CD4-positive, CD25-positive, alpha-beta regulatory T cell (primary cell): ENCODE measurements around the gene SYT9. TPM values are rescaled to one million over a fixed set of nuclear protein-coding genes. Genes with fewer than 3 reads are reported as not detected.

Source experiments
- ATAC-seq, 2 donors: fragments of 150-1000 bp; cut with Tn5 transposase; one replicate each; pipeline ENCODE4 v1.10.0; 2021; ENCODE audit warnings: low read depth in 2 of 2, moderate number of reproducible peaks in 2 of 2, moderate library complexity in 1 of 2
- DNase-seq, 3 donors: peaks; one replicate each; pipeline versions ENCODE4 v3.0.0 to v3.0.0-alpha.2; 2012 to 2022; ENCODE audit warnings: mixed read lengths in 1 of 3
- H3K27ac ChIP-seq: one replicate; pipeline ENCODE4 v1.7.0; 2013; ENCODE audit warnings: mild to moderate bottlenecking, low read length; ENCODE audit not compliant: insufficient read depth, poor library complexity, severe bottlenecking
- H3K27me3 ChIP-seq: one replicate; pipeline ENCODE4 v1.7.0; 2013; ENCODE audit warnings: low read length; ENCODE audit not compliant: control insufficient read depth, insufficient read depth
- H3K36me3 ChIP-seq: one replicate; pipeline ENCODE4 v1.7.0; 2013; ENCODE audit warnings: mild to moderate bottlenecking, low read length, moderate library complexity; ENCODE audit not compliant: control insufficient read depth, insufficient read depth
- H3K4me1 ChIP-seq: 2 replicates; pipeline ENCODE4 v1.7.0; 2013; ENCODE audit warnings: mild to moderate bottlenecking, low read length; ENCODE audit not compliant: insufficient read depth, control insufficient read depth, poor library complexity, severe bottlenecking
- H3K4me3 ChIP-seq: one replicate; pipeline ENCODE4 v1.7.0; 2013; ENCODE audit warnings: low read depth, mild to moderate bottlenecking, low read length, moderate library complexity
- H3K9me3 ChIP-seq, 2 experiments: 1 replicate in 1 of 2; 2 replicates in 1 of 2; pipeline ENCODE4 v1.7.0; 2013; ENCODE audit warnings: low read length in 2 of 2, mild to moderate bottlenecking in 1 of 2, moderate library complexity in 1 of 2; ENCODE audit not compliant: control insufficient read depth in 2 of 2
- H3K27ac Mint-ChIP-seq, 3 donors: one replicate each; pipeline ENCODE4 v1.8.0; 2020 to 2022; ENCODE audit warnings: mild to moderate bottlenecking in 3 of 3, mixed read lengths in 3 of 3, moderate library complexity in 2 of 3
- H3K27me3 Mint-ChIP-seq: one replicate; pipeline ENCODE4 v1.8.0; 2022; ENCODE audit warnings: mild to moderate bottlenecking, mixed read lengths
- H3K36me3 Mint-ChIP-seq: one replicate; pipeline ENCODE4 v1.8.0; 2020; ENCODE audit warnings: mixed read lengths
- H3K4me1 Mint-ChIP-seq, 4 donors: one replicate each; pipeline ENCODE4 v1.8.0; 2020 to 2022; ENCODE audit warnings: mixed read lengths in 4 of 4, mild to moderate bottlenecking in 1 of 4
- H3K4me3 Mint-ChIP-seq, 4 donors: one replicate each; pipeline ENCODE4 v1.8.0; 2020 to 2022; ENCODE audit warnings: mild to moderate bottlenecking in 4 of 4, mixed read lengths in 4 of 4, moderate library complexity in 3 of 4
- H3K9me3 Mint-ChIP-seq, 7 donors: one replicate each; pipeline ENCODE4 v1.8.0; 2020 to 2022; ENCODE audit warnings: mixed read lengths in 7 of 7, mild to moderate bottlenecking in 3 of 7, moderate library complexity in 2 of 7
- polyA plus RNA-seq, 4 donors: library from polyadenylated mRNA; unstranded; fragments of 300-500 nt; fragmentation: Illumina TruSeq; gene quantifications; one replicate each; pipeline ENCODE4 v1.2.3, GENCODE V29; 2021
- total RNA-seq: library from RNA; stranded (reverse); gene quantifications from one replicate; pipeline ENCODE4 v1.2.3, GENCODE V29; 2022

Gene SYT9
- total and polyA plus RNA-seq, 5 donors from 2014 or later, result 0.10 TPM; not detected in 4

DNA sequence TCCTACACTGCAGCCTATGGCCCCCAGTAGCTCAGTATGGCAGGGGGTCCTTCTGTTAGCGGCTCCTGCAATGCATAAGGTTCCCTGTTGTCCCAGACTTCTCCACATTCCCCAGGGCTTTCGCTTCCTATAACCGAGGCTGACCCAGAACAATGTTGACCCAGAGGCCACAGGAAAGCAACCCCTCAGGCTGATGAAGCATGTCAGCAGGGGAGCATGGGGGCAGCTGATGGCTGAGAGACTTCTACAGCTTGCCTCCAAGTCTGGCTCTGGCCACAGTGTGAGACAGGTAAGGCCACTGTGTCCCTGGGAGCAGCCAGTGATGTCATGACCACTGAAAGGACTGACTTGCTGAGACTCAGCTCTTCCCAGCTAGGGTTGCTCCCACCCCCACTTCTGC is 249.5 kb downstream of the SYT9 start:
- no peaks in the 10 kb centered on the region for H3K27me3 ChIP-seq
- H3K4me3 Mint-ChIP-seq, result no peak overlapping the region
- H3K9me3 Mint-ChIP-seq, result no peaks in the 10 kb centered on the region
- no peak overlapping the region for H3K27ac Mint-ChIP-seq
- H3K9me3 ChIP-seq, result no peaks in the 10 kb centered on the region
- H3K4me3 ChIP-seq, result no peak overlapping the region
- ATAC-seq (no peak), DNase-seq (no peak)
- H3K4me1 ChIP-seq, result no peaks in the 10 kb centered on the region
- no peaks in the 10 kb centered on the region for H3K36me3 Mint-ChIP-seq
- H3K27ac ChIP-seq, result no peak overlapping the region
- peaks cover 0 to 5% (median 0%) of the 10 kb centered on the region in 4 donors for H3K4me1 Mint-ChIP-seq
- H3K36me3 ChIP-seq, result no peaks in the 10 kb centered on the region
- no peaks in the 10 kb centered on the region for H3K27me3 Mint-ChIP-seq

DNA sequence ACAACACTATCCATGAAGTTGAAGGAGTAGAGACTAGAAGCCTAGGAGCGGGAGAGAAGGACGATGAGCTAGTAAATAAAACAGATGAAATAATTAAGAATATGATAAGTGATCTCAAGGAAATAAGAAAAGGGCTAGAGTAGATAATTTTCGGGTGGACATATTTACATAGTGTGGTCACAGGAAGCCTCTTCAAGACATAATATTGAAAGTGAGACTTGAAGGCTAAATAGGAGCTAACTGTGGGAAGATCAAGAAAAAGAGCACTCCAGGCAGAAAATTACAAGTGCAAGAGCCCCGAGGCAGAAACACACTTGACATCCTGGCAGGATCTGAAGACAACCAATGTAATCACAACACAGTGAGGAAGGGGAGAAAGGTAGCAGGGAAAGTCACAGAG is 250.2 kb downstream of the SYT9 start:
- Histone ChIP-seq H3K36me3 (no peaks in the 10 kb centered on the region), H3K4me3 (no peak overlapping the region), H3K27ac (no peak overlapping the region), H3K9me3 (no peaks in the 10 kb centered on the region), H3K27me3 (no peaks in the 10 kb centered on the region), H3K4me1 (no peaks in the 10 kb centered on the region)
- H3K4me1 Mint-ChIP-seq, result peaks cover 0 to 2% (median 0%) of the 10 kb centered on the region in 4 donors
- no peak overlapping the region for H3K4me3 Mint-ChIP-seq
- DNase-seq (no peak), ATAC-seq (no peak)
- no peaks in the 10 kb centered on the region for H3K9me3 Mint-ChIP-seq
- no peaks in the 10 kb centered on the region for H3K36me3 Mint-ChIP-seq
- no peak overlapping the region for H3K27ac Mint-ChIP-seq
- H3K27me3 Mint-ChIP-seq, result no peaks in the 10 kb centered on the region

GRCh38 chr11:7506243-7506642 is 254.5 kb downstream of the SYT9 start:
- no peak overlapping the region for H3K4me3 Mint-ChIP-seq
- no peaks in the 10 kb centered on the region for H3K4me1 ChIP-seq

GRCh38 chr11:7508087-7508486 is 256.4 kb downstream of the SYT9 start:
- Histone ChIP-seq H3K4me1 (peaks cover 5% of the 10 kb centered on the region), H3K36me3 (no peaks in the 10 kb centered on the region), H3K27me3 (no peaks in the 10 kb centered on the region), H3K9me3 (no peaks in the 10 kb centered on the region), H3K27ac (no peak overlapping the region), H3K4me3 (no peak overlapping the region)
- no peak overlapping the region for H3K4me3 Mint-ChIP-seq
- ATAC-seq, result no peak
- H3K36me3 Mint-ChIP-seq, result no peaks in the 10 kb centered on the region
- no peak overlapping the region for H3K27ac Mint-ChIP-seq
- DNase-seq, result no peak
- peaks cover 7% of the 10 kb centered on the region for H3K27me3 Mint-ChIP-seq
- H3K4me1 Mint-ChIP-seq, result peaks cover 0 to 12% (median 4%) of the 10 kb centered on the region in 4 donors
- H3K9me3 Mint-ChIP-seq, result no peaks in the 10 kb centered on the region

More at GRCh38 chr11:7506243-7506642, 254.5 kb downstream of the SYT9 start:
- no peaks in the 10 kb centered on the region for H3K36me3 ChIP-seq
- no peaks in the 10 kb centered on the region for H3K27me3 ChIP-seq
- no peak overlapping the region for H3K4me3 ChIP-seq
- Mint-ChIP-seq H3K27ac (no peak overlapping the region), H3K4me1 (peaks cover 0 to under 1% (median 0%) of the 10 kb centered on the region in 4 donors), H3K36me3 (no peaks in the 10 kb centered on the region), H3K27me3 (peaks cover 4% of the 10 kb centered on the region), H3K9me3 (no peaks in the 10 kb centered on the region)
- DNase-seq, result no peak
- H3K27ac ChIP-seq, result no peak overlapping the region
- H3K9me3 ChIP-seq, result no peaks in the 10 kb centered on the region
- no peak for ATAC-seq

- H3K27ac ChIP-seq, result no peak overlapping the region
- ATAC-seq (no peak), DNase-seq (no peak)
- Mint-ChIP-seq H3K27me3 (peaks cover 15% of the 10 kb centered on the region), H3K27ac (no peak overlapping the region), H3K9me3 (no peaks in the 10 kb centered on the region), H3K4me3 (peak overlapping the region in 1 of 4 donors; percentile 23), H3K36me3 (no peaks in the 10 kb centered on the region), H3K4me1 (peaks cover 6 to 21% (median 11%) of the 10 kb centered on the region in 4 donors)
- H3K4me1 ChIP-seq, result peaks cover 18% of the 10 kb centered on the region
- no peaks in the 10 kb centered on the region for H3K36me3 ChIP-seq
- H3K27me3 ChIP-seq, result peaks cover 3% of the 10 kb centered on the region
- no peak overlapping the region for H3K4me3 ChIP-seq
- H3K9me3 ChIP-seq, result no peaks in the 10 kb centered on the region
These were observed 258.3 kb downstream of the SYT9 start for GRCh38 chr11:7509966-7510365.

DNA sequence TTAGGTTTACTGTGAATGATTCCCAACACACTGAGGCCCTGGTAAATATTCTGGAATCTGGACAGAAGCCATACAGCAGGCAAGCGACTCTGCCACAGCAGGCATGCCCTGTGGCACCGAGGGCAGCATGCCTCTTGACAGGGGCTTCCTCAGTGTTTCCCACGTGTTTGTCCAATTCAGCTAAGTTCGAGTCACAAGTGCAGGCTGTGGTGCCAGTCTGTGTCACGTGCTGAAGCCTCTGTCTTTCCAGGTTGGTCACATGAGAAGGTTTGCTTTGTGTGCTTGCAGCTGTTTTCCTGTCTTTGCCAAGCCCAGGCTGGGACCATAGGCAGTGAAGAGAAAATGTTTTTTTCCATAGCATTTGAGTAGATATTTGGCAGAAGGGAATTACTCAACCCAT is 259.7 kb downstream of the SYT9 start:
- peaks cover 8% of the 10 kb centered on the region for H3K27me3 ChIP-seq
- peaks cover 11 to 34% (median 16%) of the 10 kb centered on the region in 4 donors for H3K4me1 Mint-ChIP-seq
- no peaks in the 10 kb centered on the region for H3K36me3 Mint-ChIP-seq
- H3K36me3 ChIP-seq, result no peaks in the 10 kb centered on the region
- peaks cover 0 to 2% (median 0%) of the 10 kb centered on the region in 7 donors for H3K9me3 Mint-ChIP-seq
- H3K27ac Mint-ChIP-seq, result no peak overlapping the region
- no peak for DNase-seq
- no peak overlapping the region for H3K27ac ChIP-seq
- no peak for ATAC-seq
- H3K9me3 ChIP-seq, result no peaks in the 10 kb centered on the region
- no peak overlapping the region for H3K4me3 ChIP-seq
- H3K4me1 ChIP-seq, result peaks cover 18% of the 10 kb centered on the region
- H3K27me3 Mint-ChIP-seq, result peaks cover 29% of the 10 kb centered on the region
- peak overlapping the region in 3 of 4 donors; percentile 13 to 96 (median 22) for H3K4me3 Mint-ChIP-seq

DNA sequence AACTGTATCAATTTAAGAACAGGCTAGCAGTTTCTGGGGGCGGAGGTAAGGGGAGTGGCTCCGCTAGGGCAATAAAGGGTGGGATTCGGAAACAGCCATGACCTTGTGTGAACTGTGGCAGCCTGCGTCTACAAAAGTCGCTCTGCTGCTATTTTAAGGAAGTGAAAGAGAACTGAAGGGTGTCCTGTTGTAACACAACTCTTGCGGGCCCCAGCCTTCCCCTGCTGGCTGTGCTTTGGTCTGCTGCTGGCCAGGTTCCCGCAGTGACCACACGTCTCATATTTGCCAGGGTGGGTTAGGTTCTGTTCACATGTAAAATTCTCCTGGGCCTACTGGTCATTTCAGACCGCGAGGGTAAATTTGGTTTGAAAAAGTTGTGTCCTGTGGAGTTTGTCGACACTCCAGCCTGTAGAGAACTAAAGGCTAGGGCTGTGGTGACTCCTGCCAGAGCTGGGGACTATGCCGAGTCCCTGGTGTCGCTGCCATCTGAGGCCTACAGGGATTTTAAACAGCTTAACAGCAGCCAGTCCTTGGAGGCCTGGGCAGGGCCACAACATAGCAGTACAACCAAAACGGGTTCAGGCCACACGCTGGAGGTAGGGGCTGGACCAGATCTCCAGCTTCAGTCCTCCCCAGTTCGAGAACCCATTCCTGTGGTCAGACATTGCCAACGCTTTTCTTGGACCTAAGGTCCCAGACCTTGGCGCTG is 261.0 kb downstream of the SYT9 start:
- H3K27ac Mint-ChIP-seq, result peak overlapping the region; percentile 88 to 96 (median 93)
- peaks cover 18% of the 10 kb centered on the region for H3K4me1 ChIP-seq

More for the DNA sequence above, 261.0 kb downstream of the SYT9 start:
- peak overlapping the region; percentile 91 for H3K4me3 ChIP-seq
- Mint-ChIP-seq H3K9me3 (peaks cover 0 to 2% (median 0%) of the 10 kb centered on the region in 7 donors), H3K4me3 (peak overlapping the region; percentile 96 to 97 (median 96)), H3K27me3 (peaks cover 33% of the 10 kb centered on the region), H3K36me3 (no peaks in the 10 kb centered on the region), H3K4me1 (peaks cover 16 to 47% (median 19%) of the 10 kb centered on the region in 4 donors)
- H3K36me3 ChIP-seq, result no peaks in the 10 kb centered on the region
- DNase-seq, result peak in 1 of 3 donors; percentile 34
- H3K27ac ChIP-seq, result peak overlapping the region; percentile 89
- ATAC-seq, result peak; percentile 4 to 10
- peaks cover 8% of the 10 kb centered on the region for H3K27me3 ChIP-seq
- H3K9me3 ChIP-seq, result no peaks in the 10 kb centered on the region
